ENCODE measurements around the gene AIFM3.

- TF ChIP-seq POLR2A (IDR thresholded peaks at IDR 0.05; ENCODE audit: low read length) (no peak), CTCF (IDR thresholded peaks at IDR 0.05) (no peak), MYC (IDR thresholded peaks at IDR 0.05; ENCODE audit: borderline replicate concordance, low read length) (no peak), ZFP36 (IDR thresholded peaks at IDR 0.05; ENCODE audit: borderline replicate concordance, partially characterized antibody) (no peak), RAD21 (conservative IDR thresholded peaks at IDR 0.05 in 1 of 2, IDR thresholded peaks at IDR 0.05 in 1 of 2) (no peak), FOSL2 (IDR thresholded peaks at IDR 0.05) (no peak), FOSL2 (CRISPR knock-in tag; IDR thresholded peaks at IDR 0.05) (no peak), HMGXB4 (CRISPR knock-in tag; IDR thresholded peaks at IDR 0.05; ENCODE audit: borderline replicate concordance) (no peak), PHF8 (IDR thresholded peaks at IDR 0.05; ENCODE audit: borderline replicate concordance, low read depth) (no peak), E2F6 (IDR thresholded peaks at IDR 0.05; ENCODE audit: borderline replicate concordance, low read depth) (no peak)
Observed at GRCh38 chr22:20994128-20994901, 27.3 kb downstream of the AIFM3 start.

Data from A549 (cell line).